C4-2B (cell line): ENCODE results near the gene GHRHR.

Experiments
- H3K27ac ChIP-seq: fragments of 450-650 bp; 2 replicates; pipeline ENCODE4 v1.5.1; 2017
- ZFX ChIP-seq: fragments of 450-650 bp; IDR thresholded peaks from 2 replicates; pipeline ENCODE4 v1.6.1; 2017
- TF ChIP-seq, protein P1 (sequence below): fragments of 450-650 bp; conservative IDR thresholded peaks from 2 replicates; pipeline ENCODE4 v1.5.1; 2017; ENCODE audit warnings: mild to moderate bottlenecking

The GHRHR gene

GRCh38 chr7:30973292-30973691 is 9.5 kb downstream of the GHRHR start:
- TF ChIP-seq, protein P1, sequence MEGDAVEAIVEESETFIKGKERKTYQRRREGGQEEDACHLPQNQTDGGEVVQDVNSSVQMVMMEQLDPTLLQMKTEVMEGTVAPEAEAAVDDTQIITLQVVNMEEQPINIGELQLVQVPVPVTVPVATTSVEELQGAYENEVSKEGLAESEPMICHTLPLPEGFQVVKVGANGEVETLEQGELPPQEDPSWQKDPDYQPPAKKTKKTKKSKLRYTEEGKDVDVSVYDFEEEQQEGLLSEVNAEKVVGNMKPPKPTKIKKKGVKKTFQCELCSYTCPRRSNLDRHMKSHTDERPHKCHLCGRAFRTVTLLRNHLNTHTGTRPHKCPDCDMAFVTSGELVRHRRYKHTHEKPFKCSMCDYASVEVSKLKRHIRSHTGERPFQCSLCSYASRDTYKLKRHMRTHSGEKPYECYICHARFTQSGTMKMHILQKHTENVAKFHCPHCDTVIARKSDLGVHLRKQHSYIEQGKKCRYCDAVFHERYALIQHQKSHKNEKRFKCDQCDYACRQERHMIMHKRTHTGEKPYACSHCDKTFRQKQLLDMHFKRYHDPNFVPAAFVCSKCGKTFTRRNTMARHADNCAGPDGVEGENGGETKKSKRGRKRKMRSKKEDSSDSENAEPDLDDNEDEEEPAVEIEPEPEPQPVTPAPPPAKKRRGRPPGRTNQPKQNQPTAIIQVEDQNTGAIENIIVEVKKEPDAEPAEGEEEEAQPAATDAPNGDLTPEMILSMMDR = no peak
- no peak for TF ChIP-seq ZFX
- no peak overlapping the region for H3K27ac ChIP-seq

DNA sequence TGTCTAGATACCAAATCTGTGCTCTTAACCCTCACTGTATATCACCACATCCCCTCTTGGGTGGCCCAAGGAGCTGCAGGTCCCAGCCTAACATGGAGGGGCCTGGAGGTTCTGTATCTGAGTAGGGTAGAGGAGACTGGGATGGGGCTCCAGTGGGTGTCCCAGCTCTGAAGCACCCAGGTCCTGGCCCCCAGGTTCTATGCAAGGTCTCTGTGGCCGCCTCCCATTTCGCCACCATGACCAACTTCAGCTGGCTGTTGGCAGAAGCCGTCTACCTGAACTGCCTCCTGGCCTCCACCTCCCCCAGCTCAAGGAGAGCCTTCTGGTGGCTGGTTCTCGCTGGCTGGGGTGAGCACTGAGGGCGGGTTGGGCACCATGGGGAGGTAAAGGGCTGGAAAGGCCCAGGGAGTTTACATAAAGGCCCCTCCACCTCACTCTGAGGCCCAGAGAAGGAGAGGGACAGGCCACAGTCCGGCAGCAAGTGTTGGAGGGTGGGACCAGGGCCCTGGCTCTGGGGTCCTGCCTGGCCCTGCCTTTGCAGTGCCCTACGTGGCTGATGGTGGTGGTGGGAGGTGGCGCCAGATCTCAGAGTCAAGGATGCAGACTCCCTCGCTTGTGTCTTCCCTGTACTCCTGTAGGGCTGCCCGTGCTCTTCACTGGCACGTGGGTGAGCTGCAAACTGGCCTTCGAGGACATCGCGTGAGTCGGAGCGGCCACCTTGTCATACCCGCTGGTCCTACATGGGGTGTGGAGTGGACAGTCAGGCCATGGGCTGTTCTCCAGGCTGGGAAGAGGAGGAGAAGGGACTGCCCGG is 10.2 kb downstream of the GHRHR start:
- TF ChIP-seq, protein P1 = no peak
- no peak for TF ChIP-seq ZFX

DNA sequence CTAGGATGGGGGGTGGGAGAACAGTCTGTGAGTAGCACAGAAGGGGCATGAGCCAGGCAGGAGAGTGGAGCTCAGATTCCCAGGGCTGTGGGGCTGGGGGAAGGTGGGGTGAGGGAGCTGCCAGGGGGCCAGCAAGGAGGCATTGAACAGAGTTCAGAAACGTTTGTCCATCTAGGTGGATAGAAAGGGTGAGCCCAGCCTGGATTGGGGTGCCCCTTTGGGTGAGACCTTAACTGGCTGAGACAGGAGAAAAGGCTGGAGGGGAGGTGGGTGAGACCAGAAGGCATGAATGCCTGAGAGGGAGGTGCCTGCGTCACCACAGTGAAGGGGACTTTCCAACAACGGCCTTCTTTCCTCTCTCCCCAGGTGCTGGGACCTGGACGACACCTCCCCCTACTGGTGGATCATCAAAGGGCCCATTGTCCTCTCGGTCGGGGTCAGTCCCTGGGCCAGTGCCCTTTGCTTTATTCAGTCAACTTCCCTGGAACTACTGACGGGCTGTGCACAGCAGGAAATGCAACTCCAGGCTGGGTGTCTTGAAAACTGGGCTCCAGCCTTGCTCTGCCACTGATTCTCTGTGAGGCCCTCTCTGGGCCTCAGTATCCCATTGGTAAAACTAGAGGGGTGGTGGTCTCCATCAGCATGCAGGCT is 11.0 kb downstream of the GHRHR start:
- H3K27ac ChIP-seq = no peak overlapping the region

More for the DNA sequence above, 10.2 kb downstream of the GHRHR start:
- no peak overlapping the region for H3K27ac ChIP-seq

GRCh38 chr7:30975256-30975899 is 11.6 kb downstream of the GHRHR start:
- no peak overlapping the region for H3K27ac ChIP-seq
- TF ChIP-seq, protein P1 = no peak
- no peak for TF ChIP-seq ZFX

More for the DNA sequence above, 11.0 kb downstream of the GHRHR start:
- TF ChIP-seq, protein P1 = peak; percentile 87
- no peak for TF ChIP-seq ZFX

- no peak overlapping the region for H3K27ac ChIP-seq
- no peak for TF ChIP-seq ZFX
- TF ChIP-seq, protein P1 = no peak
Observed at GRCh38 chr7:30976381-30976780, 12.6 kb downstream of the GHRHR start.

GRCh38 chr7:30977222-30977621 is 13.5 kb downstream of the GHRHR start:
- TF ChIP-seq, protein P1 = no peak
- TF ChIP-seq ZFX = no peak
- H3K27ac ChIP-seq = no peak overlapping the region
